ENCODE results near the gene STARD13.

- TF ChIP-seq, protein P1, sequence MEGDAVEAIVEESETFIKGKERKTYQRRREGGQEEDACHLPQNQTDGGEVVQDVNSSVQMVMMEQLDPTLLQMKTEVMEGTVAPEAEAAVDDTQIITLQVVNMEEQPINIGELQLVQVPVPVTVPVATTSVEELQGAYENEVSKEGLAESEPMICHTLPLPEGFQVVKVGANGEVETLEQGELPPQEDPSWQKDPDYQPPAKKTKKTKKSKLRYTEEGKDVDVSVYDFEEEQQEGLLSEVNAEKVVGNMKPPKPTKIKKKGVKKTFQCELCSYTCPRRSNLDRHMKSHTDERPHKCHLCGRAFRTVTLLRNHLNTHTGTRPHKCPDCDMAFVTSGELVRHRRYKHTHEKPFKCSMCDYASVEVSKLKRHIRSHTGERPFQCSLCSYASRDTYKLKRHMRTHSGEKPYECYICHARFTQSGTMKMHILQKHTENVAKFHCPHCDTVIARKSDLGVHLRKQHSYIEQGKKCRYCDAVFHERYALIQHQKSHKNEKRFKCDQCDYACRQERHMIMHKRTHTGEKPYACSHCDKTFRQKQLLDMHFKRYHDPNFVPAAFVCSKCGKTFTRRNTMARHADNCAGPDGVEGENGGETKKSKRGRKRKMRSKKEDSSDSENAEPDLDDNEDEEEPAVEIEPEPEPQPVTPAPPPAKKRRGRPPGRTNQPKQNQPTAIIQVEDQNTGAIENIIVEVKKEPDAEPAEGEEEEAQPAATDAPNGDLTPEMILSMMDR (IDR thresholded peaks at IDR 0.05): no peak
- TF ChIP-seq POLR2A (IDR thresholded peaks at IDR 0.05) (no peak), EP300 (IDR thresholded peaks at IDR 0.05) (no peak)
These were observed 27.3 kb upstream of the STARD13 start for GRCh38 chr13:33312861-33313212.
